Pancreas (tissue), 10 donors: ENCODE data around the gene RGL2. TPM values are rescaled to one million over a fixed set of nuclear protein-coding genes. Genes with fewer than 3 reads are reported as not detected.
"Not testable (repeated sequence)": the region's sequence is repeated elsewhere in the genome, so short reads cannot be mapped to it uniquely, and the experiment has no call there.

ENCODE experiments used
- ATAC-seq, 4 donors: fragments of 200-7000 bp; cut with Tn5 transposase; one replicate each; pipeline versions ENCODE4 v1.8.0 to v1.9.1; 2020; ENCODE audit warnings: mild to moderate bottlenecking in 4 of 4, moderate library complexity in 4 of 4
- DNase-seq, 6 donors: peaks; one replicate each; pipeline ENCODE4 v3.0.0-alpha.2; 2020
- FAIRE-seq: peaks from 2 replicates; lab custom pipeline; 2012; peaks lifted over from hg19 to GRCh38; lab: Jason Lieb, UNC
- H3K27ac ChIP-seq, 4 donors: fragments of 200-600 bp; sonication (generic); 1 replicate in 3 of 4; 2 replicates in 1 of 4; pipeline versions ENCODE4 v1.5.0 to v1.8.0; 2020
- H3K27me3 ChIP-seq, 4 donors: fragments of 200-600 bp; one replicate each; pipeline ENCODE4 v1.8.0; 2021
- H3K36me3 ChIP-seq, 3 donors: fragments of 200-600 bp; sonication (generic) in 1 of 3; one replicate each; pipeline versions ENCODE4 v1.5.0 to v1.8.0; 2020 to 2021
- H3K4me1 ChIP-seq, 3 donors: fragments of 200-600 bp; one replicate each; pipeline ENCODE4 v1.8.0; 2021
- H3K4me3 ChIP-seq, 4 donors: fragments of 200-600 bp; sonication (generic) in 2 of 4; one replicate each; pipeline versions ENCODE4 v1.5.0 to v1.8.0; 2020 to 2021
- H3K9me3 ChIP-seq, 4 donors: fragments of 200-600 bp; one replicate each; pipeline ENCODE4 v1.8.0; 2021
- WGBS, 2 donors: extraction: QIAGEN DNeasy Blood & Tissue Kit; methylation state at CpG; one replicate each; pipeline ENCODE4 v1.1.7; 2013; 5-methylcytosine and 5-hydroxymethylcytosine counted together
- intact Hi-C, 3 donors: fragments of 100-400 bp; cut with DNase I; formaldehyde crosslinking; loops; one replicate each; pipeline versions ENCODE4 v1.11.1 to v1.14.2; 2022
- polyA plus RNA-seq, 2 donors: library from polyadenylated mRNA; stranded (reverse); fragments of 200-250 nt; gene quantifications; one replicate each; pipeline ENCODE4 v1.2.3, GENCODE V29; 2013
- total RNA-seq, 6 donors: library from RNA; stranded (reverse); fragmentation: NEBNext Ultra II Directional in 4 of 6; extraction: Animal tissue kit (Norgen Biotek cat#: 25700) in 4 of 6; gene quantifications; one replicate each; pipeline versions ENCODE4 v1.2.1 to v1.2.4, GENCODE V29; 2021 to 2023
- TF ChIP-seq, protein P1 (sequence below), 4 donors: fragments of 200-600 bp; sonication (generic) in 3 of 4; IDR thresholded peaks; one replicate each; pipeline versions ENCODE4 v1.5.0 to v1.8.0; 2021; ENCODE audit warnings: antibody characterized with exemption in 4 of 4
- donor health status: healthy with polysubstance abuse.
- donor health status: DM: no; HTN: no; CAD: no; lungs with moderate emphysema.
- donor health status: DM: no; HTN: no; CAD: no.
- donor health status: control.
- donor health status: control.
- donor health status: Bipolar disorder and iron deficiency.
- donor health status: DM: yes; HTN: yes; CAD: no.
- donor health status: DM: no; HTN: no; CAD: no.
- donor health status: DM: no; HTN: no; CAD: no.
- donor health status: DM: yes; HTN: yes; CAD: no.

The RGL2 gene
- total and polyA plus RNA-seq, 8 donors = 24.5 to 121 (median 32.1) TPM

DNA sequence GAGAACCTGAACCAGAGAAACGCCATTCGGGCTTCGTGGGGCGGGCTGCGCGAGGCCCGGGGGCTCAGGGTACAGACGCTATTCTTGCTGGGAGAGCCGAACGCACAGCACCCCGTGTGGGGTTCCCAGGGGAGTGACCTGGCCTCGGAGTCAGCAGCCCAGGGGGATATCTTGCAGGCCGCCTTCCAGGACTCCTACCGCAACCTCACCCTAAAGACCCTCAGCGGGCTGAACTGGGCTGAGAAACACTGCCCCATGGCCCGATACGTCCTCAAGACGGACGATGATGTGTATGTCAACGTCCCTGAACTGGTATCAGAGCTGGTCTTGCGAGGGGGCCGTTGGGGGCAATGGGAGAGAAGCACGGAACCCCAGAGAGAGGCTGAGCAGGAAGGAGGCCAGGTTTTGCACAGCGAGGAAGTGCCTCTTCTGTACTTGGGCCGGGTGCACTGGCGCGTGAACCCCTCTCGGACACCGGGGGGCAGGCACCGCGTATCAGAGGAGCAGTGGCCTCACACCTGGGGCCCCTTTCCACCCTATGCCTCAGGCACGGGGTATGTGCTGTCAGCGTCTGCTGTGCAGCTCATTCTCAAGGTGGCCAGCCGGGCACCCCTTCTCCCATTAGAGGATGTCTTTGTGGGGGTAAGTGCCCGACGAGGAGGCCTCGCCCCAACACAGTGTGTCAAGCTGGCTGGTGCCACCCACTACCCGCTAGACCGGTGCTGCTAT lies 20.9 kb downstream of the RGL2 start:
- FAIRE-seq (no peak), ATAC-seq (peak in 3 of 4 donors; percentile 4 to 6 (median 6)), DNase-seq (peak in 3 of 6 donors; percentile 32 to 81 (median 59))
- Histone ChIP-seq H3K27me3 (no peaks in the 10 kb centered on the region), H3K4me1 (peaks cover 16 to 23% (median 19%) of the 10 kb centered on the region in 3 donors), H3K36me3 (peaks cover 0 to 31% (median 15%) of the 10 kb centered on the region in 3 donors), H3K9me3 (no peaks in the 10 kb centered on the region), H3K4me3 (peak overlapping the region; percentile 35 to 54 (median 38)), H3K27ac (peak overlapping the region; percentile 62 to 82 (median 69))
- TF ChIP-seq, protein P1, sequence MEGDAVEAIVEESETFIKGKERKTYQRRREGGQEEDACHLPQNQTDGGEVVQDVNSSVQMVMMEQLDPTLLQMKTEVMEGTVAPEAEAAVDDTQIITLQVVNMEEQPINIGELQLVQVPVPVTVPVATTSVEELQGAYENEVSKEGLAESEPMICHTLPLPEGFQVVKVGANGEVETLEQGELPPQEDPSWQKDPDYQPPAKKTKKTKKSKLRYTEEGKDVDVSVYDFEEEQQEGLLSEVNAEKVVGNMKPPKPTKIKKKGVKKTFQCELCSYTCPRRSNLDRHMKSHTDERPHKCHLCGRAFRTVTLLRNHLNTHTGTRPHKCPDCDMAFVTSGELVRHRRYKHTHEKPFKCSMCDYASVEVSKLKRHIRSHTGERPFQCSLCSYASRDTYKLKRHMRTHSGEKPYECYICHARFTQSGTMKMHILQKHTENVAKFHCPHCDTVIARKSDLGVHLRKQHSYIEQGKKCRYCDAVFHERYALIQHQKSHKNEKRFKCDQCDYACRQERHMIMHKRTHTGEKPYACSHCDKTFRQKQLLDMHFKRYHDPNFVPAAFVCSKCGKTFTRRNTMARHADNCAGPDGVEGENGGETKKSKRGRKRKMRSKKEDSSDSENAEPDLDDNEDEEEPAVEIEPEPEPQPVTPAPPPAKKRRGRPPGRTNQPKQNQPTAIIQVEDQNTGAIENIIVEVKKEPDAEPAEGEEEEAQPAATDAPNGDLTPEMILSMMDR (IDR thresholded peaks at IDR 0.05) = no peak
- WGBS, 2 donors = 69 to 76% methylated on average over 39 of the region's 39 CpGs
- intact Hi-C loops = no loop called here

DNA sequence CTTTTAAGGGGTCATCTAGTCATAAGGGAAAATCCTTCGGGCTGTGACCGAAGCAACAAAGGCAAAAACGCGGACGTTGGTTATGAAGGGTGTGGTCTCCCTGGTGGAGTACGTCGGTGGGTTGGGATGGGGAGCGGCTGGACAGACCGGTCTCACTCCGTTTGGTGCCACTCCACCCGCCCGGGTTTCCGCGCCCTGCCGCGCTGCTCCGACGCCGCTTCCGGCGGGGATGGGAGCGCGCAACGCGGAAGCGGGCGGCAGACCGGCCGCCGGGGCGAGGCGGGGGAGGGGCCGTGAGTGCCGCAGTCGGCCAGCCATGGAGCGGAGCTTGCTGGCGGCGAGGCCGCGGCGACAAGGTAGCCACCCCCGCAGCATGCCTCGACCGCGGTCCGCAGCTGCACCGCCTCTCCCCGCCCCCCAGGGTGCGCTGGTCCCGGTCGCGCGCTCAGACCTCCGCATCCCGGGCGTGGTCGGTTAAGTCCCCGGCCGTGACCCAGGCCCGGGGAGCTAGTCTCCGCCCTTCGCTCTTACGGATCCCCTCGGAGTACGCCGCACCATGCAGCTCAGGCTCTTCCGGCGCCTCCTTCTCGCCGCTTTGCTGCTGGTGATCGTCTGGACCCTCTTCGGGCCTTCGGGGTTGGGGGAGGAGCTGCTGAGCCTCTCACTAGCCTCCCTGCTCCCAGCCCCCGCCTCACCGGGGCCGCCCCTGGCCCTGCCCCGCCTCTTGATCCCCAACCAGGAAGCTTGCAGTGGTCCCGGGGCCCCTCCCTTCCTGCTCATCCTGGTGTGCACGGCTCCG lies 21.7 kb downstream of the RGL2 start, which contains the start of gene B3GALT4:
TSS of gene B3GALT4 (plus strand) at position 260 of the 799 bp plus-strand sequence. CDS start at position 557, 297 bp downstream.
- TF ChIP-seq, protein P1 (IDR thresholded peaks at IDR 0.05) = peak in 2 of 4 donors; percentile 12 to 29
- intact Hi-C loops = no loop called here
- ATAC-seq (peak; percentile 53 to 74 (median 63)), FAIRE-seq (no peak), DNase-seq (peak in 5 of 6 donors; percentile 53 to 85 (median 67))
- Histone ChIP-seq H3K36me3 (peaks cover 0 to 31% (median 15%) of the 10 kb centered on the region in 3 donors), H3K9me3 (no peaks in the 10 kb centered on the region), H3K27me3 (no peaks in the 10 kb centered on the region), H3K4me3 (peak within 1 kb of the TSS; percentile 35 to 54 (median 38)), H3K27ac (peak within 1 kb of the TSS; percentile 62 to 82 (median 69)), H3K4me1 (peaks cover 19 to 23% (median 22%) of the 10 kb centered on the region in 3 donors)
- 29 to 32% methylated on average over 57 to 80 of the region's 80 CpGs for WGBS, 2 donors

DNA sequence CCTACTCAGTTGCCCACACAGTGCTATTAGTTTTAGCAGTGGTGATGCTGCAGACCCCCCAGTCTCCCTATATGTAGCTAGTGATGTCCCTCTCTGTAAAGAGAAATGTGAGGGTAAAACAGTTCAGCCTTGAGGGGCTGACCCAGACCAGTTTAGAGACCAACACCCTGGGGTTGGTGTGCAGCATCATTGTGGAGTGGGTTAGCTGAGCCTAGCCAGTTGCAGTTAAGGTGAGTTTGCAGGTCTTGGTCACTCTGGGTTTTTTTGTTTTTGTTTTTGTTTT lies 22.2 kb downstream of the RGL2 start:
- H3K27me3 ChIP-seq = no peaks in the 10 kb centered on the region
- intact Hi-C loops = no loop called here
- ATAC-seq = no peak
- FAIRE-seq = no peak
- TF ChIP-seq, protein P1 (IDR thresholded peaks at IDR 0.05) = no peak
- H3K9me3 ChIP-seq = no peaks in the 10 kb centered on the region
- H3K27ac ChIP-seq = peak overlapping the region in 3 of 4 donors; percentile 29 to 82 (median 72)
- H3K36me3 ChIP-seq = peaks cover 0 to 31% (median 15%) of the 10 kb centered on the region in 3 donors
- no peak for DNase-seq
- H3K4me1 ChIP-seq = peaks cover 19 to 23% (median 22%) of the 10 kb centered on the region in 3 donors
- H3K4me3 ChIP-seq = peak overlapping the region; percentile 35 to 54 (median 38)

DNA sequence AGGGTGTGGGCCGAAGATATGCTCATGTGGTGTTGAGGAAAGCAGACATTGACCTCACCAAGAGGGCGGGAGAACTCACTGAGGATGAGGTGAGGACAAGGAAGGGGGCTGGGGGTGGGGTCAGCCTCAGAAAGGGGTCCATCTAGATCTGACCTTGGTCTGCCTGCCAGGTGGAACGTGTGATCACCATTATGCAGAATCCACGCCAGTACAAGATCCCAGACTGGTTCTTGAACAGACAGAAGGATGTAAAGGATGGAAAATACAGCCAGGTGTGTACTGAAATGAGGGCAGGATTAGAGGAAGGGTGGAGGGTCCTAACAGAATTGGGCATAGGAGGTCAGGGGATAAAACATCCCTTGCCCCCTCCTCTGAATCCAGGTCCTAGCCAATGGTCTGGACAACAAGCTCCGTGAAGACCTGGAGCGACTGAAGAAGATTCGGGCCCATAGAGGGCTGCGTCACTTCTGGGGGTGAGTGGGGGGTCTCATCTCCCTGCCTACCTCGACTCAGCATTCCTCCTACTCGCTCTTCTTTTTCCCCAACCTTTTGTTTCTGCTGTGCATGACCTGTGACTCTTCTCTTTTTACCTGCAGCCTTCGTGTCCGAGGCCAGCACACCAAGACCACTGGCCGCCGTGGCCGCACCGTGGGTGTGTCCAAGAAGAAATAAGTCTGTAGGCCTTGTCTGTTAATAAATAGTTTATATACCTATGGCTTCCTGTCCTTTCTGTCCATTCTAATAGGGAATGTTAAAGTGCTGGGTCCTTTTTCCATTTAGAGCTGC lies 22.8 kb downstream of the RGL2 start:
- peaks cover 19 to 23% (median 22%) of the 10 kb centered on the region in 3 donors for H3K4me1 ChIP-seq
- ATAC-seq, intact Hi-C loops, H3K9me3 ChIP-seq, DNase-seq, H3K27ac ChIP-seq, FAIRE-seq, H3K27me3 ChIP-seq: not testable (repeated sequence)
- WGBS, 2 donors = 74 to 79% methylated on average over 15 to 16 of the region's 16 CpGs
- H3K4me3 ChIP-seq = peak overlapping the region in 1 of 4 donors; percentile 54
- H3K36me3 ChIP-seq = peaks cover 0 to 28% (median 15%) of the 10 kb centered on the region in 3 donors
